Measurements from ENCODE around the gene MAP2K7. TPM values are rescaled to one million over a fixed set of nuclear protein-coding genes. Genes with fewer than 3 reads are reported as not detected.

The MAP2K7 gene
- total and polyA plus RNA-seq, 4 donors = 14.7 to 34.3 (median 25.0) TPM

DNA sequence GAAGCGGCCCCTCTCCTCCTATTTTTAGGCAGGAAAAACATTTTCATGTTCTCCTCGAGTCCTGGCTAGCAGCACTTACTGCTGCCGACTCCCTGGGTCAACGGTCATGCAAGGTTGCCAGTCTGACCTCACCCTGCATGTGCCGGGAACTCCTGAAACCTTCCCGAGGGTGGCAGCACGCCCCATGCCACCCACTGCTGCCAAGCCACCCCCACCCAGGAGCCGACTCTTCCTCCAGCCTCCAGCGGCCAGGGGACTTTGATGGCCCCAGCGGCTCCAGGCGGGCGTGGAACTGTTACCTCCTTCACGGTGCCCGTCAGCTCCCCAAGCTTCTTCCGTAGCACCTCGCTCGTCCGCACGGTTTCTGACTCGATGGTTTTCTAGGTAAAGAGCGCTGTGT lies 31.1 kb downstream of the MAP2K7 start:
- H3K4me1 ChIP-seq (ENCODE audit: control insufficient read depth in 1 of 2, insufficient read depth in 2 of 2, low read length in 2 of 2) = no peaks in the 10 kb centered on the region
- DNase-seq (no peak), ATAC-seq (ENCODE audit: low FRiP score) (no peak)
- H3K4me3 ChIP-seq (ENCODE audit: low read length in 2 of 2) = no peak overlapping the region
- H3K27me3 ChIP-seq (ENCODE audit: control insufficient read depth in 1 of 2, insufficient read depth in 2 of 2, low read length in 1 of 2) = no peaks in the 10 kb centered on the region
- H3K27ac ChIP-seq (ENCODE audit: low read depth in 1 of 2, low read length in 2 of 2) = no peak overlapping the region
- H3K36me3 ChIP-seq (ENCODE audit: control insufficient read depth in 1 of 2, insufficient read depth in 2 of 2, low read length in 1 of 2) = peaks cover 0 to 19% of the 10 kb centered on the region in 2 donors
- H3K9me3 ChIP-seq (ENCODE audit: control insufficient read depth, low read length) = no peaks in the 10 kb centered on the region
- intact Hi-C loops (cut with DNase I) = no loop called here
- WGBS, 2 donors = 78 to 83% methylated on average over 21 of the region's 21 CpGs

DNA sequence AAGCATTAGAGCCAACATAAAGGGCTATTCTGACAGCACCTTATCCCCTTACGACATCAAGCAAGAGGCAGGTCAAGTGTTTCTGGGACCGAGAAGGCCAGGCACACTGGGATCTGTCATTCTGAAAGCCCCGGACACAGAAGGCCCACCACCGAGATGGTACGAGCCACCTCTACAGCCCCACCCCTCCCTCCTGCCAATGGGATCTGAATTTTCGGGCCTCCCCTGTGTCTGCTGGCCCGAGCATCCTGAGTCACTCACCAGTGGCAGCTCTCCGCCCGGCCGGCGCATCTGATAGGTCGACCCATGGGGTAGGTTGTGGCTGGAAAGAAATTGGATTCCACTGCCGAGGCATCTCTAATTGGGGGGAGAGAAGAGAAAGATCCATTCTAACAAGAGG lies 37.2 kb downstream of the MAP2K7 start:
- Histone ChIP-seq H3K27me3 (ENCODE audit: control insufficient read depth in 1 of 2, insufficient read depth in 2 of 2, low read length in 1 of 2) (no peaks in the 10 kb centered on the region), H3K27ac (ENCODE audit: low read depth in 1 of 2, low read length in 2 of 2) (no peak overlapping the region), H3K36me3 (ENCODE audit: control insufficient read depth in 1 of 2, insufficient read depth in 2 of 2, low read length in 1 of 2) (peaks cover 0 to 6% of the 10 kb centered on the region in 2 donors), H3K4me1 (ENCODE audit: control insufficient read depth in 1 of 2, insufficient read depth in 2 of 2, low read length in 2 of 2) (no peaks in the 10 kb centered on the region), H3K4me3 (ENCODE audit: low read length in 2 of 2) (no peak overlapping the region), H3K9me3 (ENCODE audit: control insufficient read depth, low read length) (no peaks in the 10 kb centered on the region)
- ATAC-seq (ENCODE audit: low FRiP score) (no peak), DNase-seq (no peak)
- WGBS, 2 donors = 90% methylated on average over 13 of the region's 13 CpGs
- intact Hi-C loops (cut with DNase I) = loop anchor here (5.0 to 10.0 kb wide), 3 partner anchors 66 to 451 kb away; partner anchors contain the start of genes ELAVL1 (in 1 of the 2) and RAB11B (in 1 of the 2)

DNA sequence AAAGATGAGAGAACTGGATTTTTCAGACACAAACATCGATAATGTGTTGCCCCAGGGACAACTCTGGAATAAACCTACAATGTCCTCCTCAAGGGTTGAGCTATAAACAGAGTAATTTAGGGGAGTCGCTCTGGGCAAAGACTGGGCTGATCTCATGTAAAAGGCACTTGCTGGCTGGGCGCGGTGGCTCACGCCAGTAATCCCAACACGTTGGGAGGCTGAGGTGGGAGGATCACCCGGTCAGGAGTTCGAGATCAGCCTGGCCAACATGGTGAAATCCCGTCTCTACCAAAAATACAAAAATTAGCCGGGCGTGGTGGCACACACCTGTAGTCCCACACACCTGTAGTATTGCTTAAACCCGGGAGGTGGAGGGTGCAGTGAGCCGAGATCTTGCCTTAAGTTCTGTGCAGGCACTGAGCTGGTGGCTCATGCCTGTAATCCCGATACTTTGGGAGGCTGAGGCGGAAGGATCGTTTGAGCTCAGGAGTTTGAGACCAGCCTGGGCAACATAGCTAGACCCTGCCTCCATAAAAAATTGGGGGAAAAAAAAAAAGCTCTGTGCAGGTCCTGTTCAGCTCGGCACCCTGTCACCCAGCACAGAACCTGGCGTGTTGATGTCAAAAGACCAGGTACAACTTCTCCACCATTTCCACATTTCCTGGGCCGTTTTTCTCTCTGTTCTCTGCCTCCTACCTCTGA lies 38.4 kb downstream of the MAP2K7 start:
- H3K36me3 ChIP-seq (ENCODE audit: control insufficient read depth in 1 of 2, insufficient read depth in 2 of 2, low read length in 1 of 2) = peaks cover 0 to 6% of the 10 kb centered on the region in 2 donors
- DNase-seq = no peak
- H3K27me3 ChIP-seq (ENCODE audit: control insufficient read depth in 1 of 2, insufficient read depth in 2 of 2, low read length in 1 of 2) = no peaks in the 10 kb centered on the region
- intact Hi-C loops (cut with DNase I) = loop anchor here (5.0 to 10.0 kb wide), 3 partner anchors 65 to 450 kb away; partner anchors contain the start of genes ELAVL1 (in 1 of the 2) and RAB11B (in 1 of the 2)
- WGBS, 2 donors = 87 to 88% methylated on average over 19 of the region's 19 CpGs
- no peaks in the 10 kb centered on the region for H3K4me1 ChIP-seq (ENCODE audit: control insufficient read depth in 1 of 2, insufficient read depth in 2 of 2, low read length in 2 of 2)
- no peaks in the 10 kb centered on the region for H3K9me3 ChIP-seq (ENCODE audit: control insufficient read depth, low read length)
- ATAC-seq (ENCODE audit: low FRiP score) = no peak
- no peak overlapping the region for H3K27ac ChIP-seq (ENCODE audit: low read depth in 1 of 2, low read length in 2 of 2)
- H3K4me3 ChIP-seq (ENCODE audit: low read length in 2 of 2) = no peak overlapping the region

GRCh38 chr19:7942981-7943443 lies 39.3 kb downstream of the MAP2K7 start:
- H3K9me3 ChIP-seq (ENCODE audit: control insufficient read depth, low read length) = no peaks in the 10 kb centered on the region
- 4% methylated on average over 33 of the region's 33 CpGs for WGBS, 2 donors
- H3K27ac ChIP-seq (ENCODE audit: low read depth in 1 of 2, low read length in 2 of 2) = peak overlapping the region; percentile 38 to 77
- intact Hi-C loops (cut with DNase I) = loop anchor here (5.0 to 10.0 kb wide), 3 partner anchors 64 to 449 kb away; partner anchors contain the start of genes ELAVL1 (in 1 of the 2) and RAB11B (in 1 of the 2)
- H3K27me3 ChIP-seq (ENCODE audit: control insufficient read depth in 1 of 2, insufficient read depth in 2 of 2, low read length in 1 of 2) = no peaks in the 10 kb centered on the region
- H3K4me3 ChIP-seq (ENCODE audit: low read length in 2 of 2) = peak overlapping the region; percentile 64 to 74
- no peaks in the 10 kb centered on the region for H3K4me1 ChIP-seq (ENCODE audit: control insufficient read depth in 1 of 2, insufficient read depth in 2 of 2, low read length in 2 of 2)
- ATAC-seq (ENCODE audit: low FRiP score) (peak; percentile 40), DNase-seq (no peak)
- H3K36me3 ChIP-seq (ENCODE audit: control insufficient read depth in 1 of 2, insufficient read depth in 2 of 2, low read length in 1 of 2) = peaks cover 0 to 1% of the 10 kb centered on the region in 2 donors

- Histone ChIP-seq H3K36me3 (ENCODE audit: control insufficient read depth in 1 of 2, insufficient read depth in 2 of 2, low read length in 1 of 2) (peaks cover 0 to 1% of the 10 kb centered on the region in 2 donors), H3K27ac (ENCODE audit: low read depth in 1 of 2, low read length in 2 of 2) (peak within 1 kb of the TSS; percentile 38 to 89), H3K9me3 (ENCODE audit: control insufficient read depth, low read length) (no peaks in the 10 kb centered on the region), H3K27me3 (ENCODE audit: control insufficient read depth in 1 of 2, insufficient read depth in 2 of 2, low read length in 1 of 2) (no peaks in the 10 kb centered on the region), H3K4me3 (ENCODE audit: low read length in 2 of 2) (peak within 1 kb of the TSS; percentile 74 to 77), H3K4me1 (ENCODE audit: control insufficient read depth in 1 of 2, insufficient read depth in 2 of 2, low read length in 2 of 2) (no peaks in the 10 kb centered on the region)
- peak; percentile 100 for ATAC-seq (ENCODE audit: low FRiP score)
- DNase-seq = peak; percentile 100
- intact Hi-C loops (cut with DNase I) = loop anchor here (1.0 to 10.0 kb wide), 4 partner anchors 64 to 449 kb away; partner anchors contain the start of genes ELAVL1 (in 1 of the 2) and RAB11B (in 1 of the 2)
- 0% methylated on average over 55 to 56 of the region's 56 CpGs for WGBS, 2 donors
Measured at GRCh38 chr19:7943444-7944176, 39.9 kb downstream of the MAP2K7 start, which contains the start of gene TIMM44. TIMM44 (minus strand) TSS chr19:7943666; CDS start chr19:7943651, 15 bp downstream.

GRCh38 chr19:7944177-7944761 lies 40.6 kb downstream of the MAP2K7 start:
- H3K4me3 ChIP-seq (ENCODE audit: low read length in 2 of 2) = peak overlapping the region; percentile 30 to 77
- H3K4me1 ChIP-seq (ENCODE audit: control insufficient read depth in 1 of 2, insufficient read depth in 2 of 2, low read length in 2 of 2) = no peaks in the 10 kb centered on the region
- ATAC-seq (ENCODE audit: low FRiP score) (peak; percentile 84), DNase-seq (peak; percentile 91 to 93)
- 28% methylated on average over 18 of the region's 18 CpGs for WGBS, 2 donors
- intact Hi-C loops (cut with DNase I) = loop anchor here (1.0 to 10.0 kb wide), 4 partner anchors 63 to 448 kb away; partner anchors contain the start of genes ELAVL1 (in 1 of the 2) and RAB11B (in 1 of the 2)
- no peaks in the 10 kb centered on the region for H3K27me3 ChIP-seq (ENCODE audit: control insufficient read depth in 1 of 2, insufficient read depth in 2 of 2, low read length in 1 of 2)
- peak overlapping the region in 1 of 2 donors; percentile 89 for H3K27ac ChIP-seq (ENCODE audit: low read depth in 1 of 2, low read length in 2 of 2)
- peaks cover 0 to 1% of the 10 kb centered on the region in 2 donors for H3K36me3 ChIP-seq (ENCODE audit: control insufficient read depth in 1 of 2, insufficient read depth in 2 of 2, low read length in 1 of 2)
- no peaks in the 10 kb centered on the region for H3K9me3 ChIP-seq (ENCODE audit: control insufficient read depth, low read length)

- 97% methylated on average over 4 of the region's 4 CpGs for WGBS, 2 donors
Measured at GRCh38 chr19:7947939-7948338, 44.3 kb downstream of the MAP2K7 start.

DNA sequence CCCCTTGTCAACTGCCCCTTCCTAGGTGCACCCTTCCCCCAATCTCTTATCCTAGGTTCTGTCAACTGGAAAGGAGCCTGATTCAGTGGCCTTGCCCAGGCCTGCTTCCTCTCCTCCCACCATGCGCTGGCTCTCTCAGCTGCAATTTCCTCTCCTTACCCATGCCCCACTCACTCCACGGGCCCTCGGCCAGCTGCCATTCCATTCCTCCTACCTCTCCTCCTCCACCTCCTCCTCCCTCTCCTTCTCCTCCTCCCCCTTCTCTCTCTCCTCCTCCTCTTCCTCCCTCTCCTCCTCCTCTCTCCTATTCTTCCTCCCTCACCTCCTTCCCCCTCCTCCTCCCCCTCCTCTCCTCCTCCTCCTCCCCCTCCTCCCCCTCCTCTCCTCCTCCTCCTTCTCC lies 49.4 kb downstream of the MAP2K7 start:
- Histone ChIP-seq H3K36me3 (ENCODE audit: control insufficient read depth in 1 of 2, insufficient read depth in 2 of 2, low read length in 1 of 2) (no peaks in the 10 kb centered on the region), H3K27me3 (ENCODE audit: control insufficient read depth in 1 of 2, insufficient read depth in 2 of 2, low read length in 1 of 2) (no peaks in the 10 kb centered on the region), H3K27ac (ENCODE audit: low read depth in 1 of 2, low read length in 2 of 2) (no peak overlapping the region), H3K4me1 (ENCODE audit: control insufficient read depth in 1 of 2, insufficient read depth in 2 of 2, low read length in 2 of 2) (no peaks in the 10 kb centered on the region), H3K9me3 (ENCODE audit: control insufficient read depth, low read length) (no peaks in the 10 kb centered on the region), H3K4me3 (ENCODE audit: low read length in 2 of 2) (no peak overlapping the region)
- DNase-seq (no peak), ATAC-seq (ENCODE audit: low FRiP score) (no peak)
- WGBS, 2 donors = 21 to 24% methylated on average over 3 of the region's 3 CpGs
- intact Hi-C loops (cut with DNase I) = no loop called here

More at GRCh38 chr19:7947939-7948338, 44.3 kb downstream of the MAP2K7 start:
- H3K27me3 ChIP-seq (ENCODE audit: control insufficient read depth in 1 of 2, insufficient read depth in 2 of 2, low read length in 1 of 2) = no peaks in the 10 kb centered on the region
- intact Hi-C loops (cut with DNase I) = loop anchor here in 1 of 2 donors (5.0 to 10.0 kb wide), 2 partner anchors 54 to 307 kb away; no protein-coding TSS in a partner anchor
- DNase-seq (no peak), ATAC-seq (ENCODE audit: low FRiP score) (no peak)
- no peak overlapping the region for H3K4me3 ChIP-seq (ENCODE audit: low read length in 2 of 2)
- H3K27ac ChIP-seq (ENCODE audit: low read depth in 1 of 2, low read length in 2 of 2) = no peak overlapping the region
- no peaks in the 10 kb centered on the region for H3K36me3 ChIP-seq (ENCODE audit: control insufficient read depth in 1 of 2, insufficient read depth in 2 of 2, low read length in 1 of 2)
- no peaks in the 10 kb centered on the region for H3K9me3 ChIP-seq (ENCODE audit: control insufficient read depth, low read length)
- no peaks in the 10 kb centered on the region for H3K4me1 ChIP-seq (ENCODE audit: control insufficient read depth in 1 of 2, insufficient read depth in 2 of 2, low read length in 2 of 2)
